ENCODE results near the gene L3MBTL2.

GRCh38 chr22:41273128-41273527 is 68.0 kb downstream of the L3MBTL2 start:
- TF ChIP-seq CTCF (IDR thresholded peaks at IDR 0.05): no peak
- TF ChIP-seq POLR2A (IDR thresholded peaks at IDR 0.05): no peak
